Measurements from ENCODE around the gene GALNT1.

GALNT1 gene

GRCh38 chr18:35721431-35722081, 140.0 kb downstream of the GALNT1 start:
- H3K4me3 ChIP-seq (ENCODE audit: low read depth, low read length) = no peak overlapping the region
- no peak for TF ChIP-seq CTCF (IDR thresholded peaks at IDR 0.05; ENCODE audit: low read depth, low read length)

- H3K4me3 ChIP-seq (ENCODE audit: low read depth, low read length) = no peak overlapping the region
- no peak for TF ChIP-seq CTCF (IDR thresholded peaks at IDR 0.05; ENCODE audit: low read depth, low read length)
Measured at GRCh38 chr18:35728676-35729075, 147.1 kb downstream of the GALNT1 start.

GRCh38 chr18:35729991-35730668, 148.6 kb downstream of the GALNT1 start:
- H3K4me3 ChIP-seq (ENCODE audit: low read depth, low read length) = no peak overlapping the region
- TF ChIP-seq CTCF (IDR thresholded peaks at IDR 0.05; ENCODE audit: low read depth, low read length) = no peak

- H3K4me3 ChIP-seq (ENCODE audit: low read depth, low read length) = no peak overlapping the region
- no peak for TF ChIP-seq CTCF (IDR thresholded peaks at IDR 0.05; ENCODE audit: low read depth, low read length)
Measured at GRCh38 chr18:35730691-35731370, 149.3 kb downstream of the GALNT1 start.

GRCh38 chr18:35731701-35732100, 150.2 kb downstream of the GALNT1 start:
- H3K4me3 ChIP-seq (ENCODE audit: low read depth, low read length) = no peak overlapping the region
- no peak for TF ChIP-seq CTCF (IDR thresholded peaks at IDR 0.05; ENCODE audit: low read depth, low read length)

GRCh38 chr18:35732162-35732561, 150.6 kb downstream of the GALNT1 start:
- no peak overlapping the region for H3K4me3 ChIP-seq (ENCODE audit: low read depth, low read length)
- no peak for TF ChIP-seq CTCF (IDR thresholded peaks at IDR 0.05; ENCODE audit: low read depth, low read length)

- no peak overlapping the region for H3K4me3 ChIP-seq (ENCODE audit: low read depth, low read length)
- TF ChIP-seq CTCF (IDR thresholded peaks at IDR 0.05; ENCODE audit: low read depth, low read length) = no peak
Measured at GRCh38 chr18:35732636-35733035, 151.1 kb downstream of the GALNT1 start.
